Colonic mucosa (tissue), 4 donors: Measurements from ENCODE around the gene MFSD2A. TPM values are rescaled to one million over a fixed set of nuclear protein-coding genes. Genes with fewer than 3 reads are reported as not detected.

Source experiments
- DNase-seq: peaks from one replicate; pipeline ENCODE4 v3.0.0-alpha.2; 2020
- H3K27ac ChIP-seq: fragments of 200-600 bp; one replicate; pipeline ENCODE4 v1.8.0; 2021
- H3K27me3 ChIP-seq: fragments of 200-600 bp; one replicate; pipeline ENCODE4 v1.8.0; 2021
- H3K36me3 ChIP-seq: fragments of 200-600 bp; one replicate; pipeline ENCODE4 v1.8.0; 2021
- H3K4me1 ChIP-seq: fragments of 200-600 bp; one replicate; pipeline ENCODE4 v1.8.0; 2021; ENCODE audit warnings: mild to moderate bottlenecking
- H3K4me3 ChIP-seq: fragments of 200-600 bp; one replicate; pipeline ENCODE4 v1.8.0; 2021
- H3K9ac ChIP-seq, 2 donors: one replicate each; pipeline ENCODE4 v1.7.0; 2013; ENCODE audit warnings: control low read depth in 2 of 2, low read depth in 2 of 2, low read length in 2 of 2
- H3K9me3 ChIP-seq: fragments of 200-600 bp; one replicate; pipeline ENCODE4 v1.8.0; 2021
- intact Hi-C: fragments of 100-400 bp; cut with DNase I; formaldehyde crosslinking; loops from one replicate; pipeline ENCODE4 v1.14.1; 2022
- total RNA-seq, 2 donors: library from RNA; stranded (reverse); fragmentation: NEBNext Ultra II Directional in 1 of 2; extraction: Animal tissue kit (Norgen Biotek cat#: 25700) in 1 of 2; gene quantifications; one replicate each; pipeline ENCODE4 v1.2.1, GENCODE V29; 2021
- TF ChIP-seq, protein P1 (sequence below): fragments of 200-600 bp; IDR thresholded peaks from one replicate; pipeline ENCODE4 v1.8.0; 2022; ENCODE audit warnings: antibody characterized with exemption, mild to moderate bottlenecking
- donor health status: healthy.
- donor health status: DM: no; HTN: no; CAD: no.
- donor health status: DM: no; HTN: no; CAD: no.

The MFSD2A gene
- total RNA-seq, 2 donors from 2014 or later = 15.6 to 27.2 TPM

DNA sequence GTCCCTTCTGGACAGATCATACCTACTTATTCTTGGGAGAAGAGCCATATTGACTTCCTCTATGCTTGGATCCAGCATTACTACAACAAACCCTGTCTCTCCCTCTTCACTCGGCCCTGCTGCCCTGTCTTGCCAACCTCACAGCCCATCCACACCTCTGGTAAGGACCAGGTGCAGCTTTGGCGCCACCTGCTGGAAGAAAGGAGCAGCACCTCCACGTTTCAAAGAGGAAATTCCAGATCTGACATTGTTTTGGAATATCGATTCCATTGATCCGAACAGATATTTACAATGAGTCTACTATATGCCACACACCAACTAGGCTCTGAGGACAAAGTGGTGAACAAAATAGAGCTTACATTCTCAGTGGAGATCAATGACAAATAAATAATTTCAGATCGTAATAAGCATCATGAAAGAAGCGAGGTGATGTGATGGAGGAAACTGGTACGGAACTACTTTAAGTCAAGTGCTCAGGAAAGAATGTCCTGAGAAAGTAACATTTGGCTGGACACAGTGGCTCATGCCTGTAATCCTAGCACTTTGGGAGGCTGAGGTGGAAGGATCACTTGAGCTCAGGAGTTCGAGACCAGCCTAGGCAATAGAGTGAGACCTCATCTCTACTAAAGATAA is 18.7 kb downstream of the MFSD2A start:
- TF ChIP-seq, protein P1, sequence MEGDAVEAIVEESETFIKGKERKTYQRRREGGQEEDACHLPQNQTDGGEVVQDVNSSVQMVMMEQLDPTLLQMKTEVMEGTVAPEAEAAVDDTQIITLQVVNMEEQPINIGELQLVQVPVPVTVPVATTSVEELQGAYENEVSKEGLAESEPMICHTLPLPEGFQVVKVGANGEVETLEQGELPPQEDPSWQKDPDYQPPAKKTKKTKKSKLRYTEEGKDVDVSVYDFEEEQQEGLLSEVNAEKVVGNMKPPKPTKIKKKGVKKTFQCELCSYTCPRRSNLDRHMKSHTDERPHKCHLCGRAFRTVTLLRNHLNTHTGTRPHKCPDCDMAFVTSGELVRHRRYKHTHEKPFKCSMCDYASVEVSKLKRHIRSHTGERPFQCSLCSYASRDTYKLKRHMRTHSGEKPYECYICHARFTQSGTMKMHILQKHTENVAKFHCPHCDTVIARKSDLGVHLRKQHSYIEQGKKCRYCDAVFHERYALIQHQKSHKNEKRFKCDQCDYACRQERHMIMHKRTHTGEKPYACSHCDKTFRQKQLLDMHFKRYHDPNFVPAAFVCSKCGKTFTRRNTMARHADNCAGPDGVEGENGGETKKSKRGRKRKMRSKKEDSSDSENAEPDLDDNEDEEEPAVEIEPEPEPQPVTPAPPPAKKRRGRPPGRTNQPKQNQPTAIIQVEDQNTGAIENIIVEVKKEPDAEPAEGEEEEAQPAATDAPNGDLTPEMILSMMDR = peak; percentile 99
- peak; percentile 86 for DNase-seq
- Histone ChIP-seq H3K4me3 (no peak overlapping the region), H3K4me1 (no peaks in the 10 kb centered on the region), H3K27me3 (no peaks in the 10 kb centered on the region), H3K36me3 (no peaks in the 10 kb centered on the region), H3K9ac (no peak overlapping the region), H3K27ac (no peak overlapping the region), H3K9me3 (no peaks in the 10 kb centered on the region)
- intact Hi-C loops = loop anchor here (2.0 to 5.0 kb wide), 3 partner anchors 55 to 157 kb away; no protein-coding TSS in a partner anchor

DNA sequence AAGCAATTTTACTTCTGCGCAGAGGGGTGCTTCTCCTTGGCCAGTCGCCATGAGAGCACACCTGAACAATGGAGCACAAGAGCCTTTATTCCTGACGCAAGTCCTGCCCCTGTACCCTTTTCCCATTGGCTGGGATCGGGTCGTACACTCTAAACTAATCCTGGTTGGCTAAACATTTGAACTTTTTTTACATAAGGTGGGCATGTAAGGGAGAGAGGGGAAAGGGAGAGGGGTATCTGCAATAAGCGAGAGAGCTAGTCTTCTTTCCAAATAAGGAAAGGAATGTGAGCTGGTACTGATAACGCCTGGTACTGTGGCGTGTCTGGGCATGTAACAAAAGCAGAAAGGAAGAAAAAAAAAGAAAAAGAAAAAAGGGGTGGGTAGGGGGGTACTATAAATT is 21.8 kb downstream of the MFSD2A start:
- H3K4me3 ChIP-seq = no peak overlapping the region
- H3K27ac ChIP-seq = no peak overlapping the region
- intact Hi-C loops = no loop called here
- H3K4me1 ChIP-seq = no peaks in the 10 kb centered on the region
- no peak for DNase-seq
- TF ChIP-seq, protein P1 = no peak
- no peaks in the 10 kb centered on the region for H3K27me3 ChIP-seq
- H3K9me3 ChIP-seq = no peaks in the 10 kb centered on the region
- H3K9ac ChIP-seq = no peak overlapping the region
- H3K36me3 ChIP-seq = no peaks in the 10 kb centered on the region

DNA sequence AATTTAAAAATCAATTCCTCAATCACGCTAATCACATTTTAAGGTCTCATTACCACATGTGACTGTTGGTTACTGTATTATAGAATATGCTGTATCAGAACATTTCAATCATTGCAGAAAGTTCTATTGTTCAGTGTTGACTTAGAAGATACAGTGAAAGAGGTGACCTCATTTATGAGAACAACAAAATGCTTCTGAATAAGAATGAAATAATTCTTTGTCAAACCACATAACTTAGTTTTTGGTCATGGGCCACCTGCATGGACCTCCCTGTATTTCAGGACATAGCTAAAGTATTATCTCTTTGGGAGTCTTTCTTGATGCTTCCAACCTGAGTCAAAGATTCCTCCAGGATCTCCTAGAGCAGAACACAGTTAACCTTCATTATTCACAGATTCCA is 22.3 kb downstream of the MFSD2A start:
- no peak overlapping the region for H3K27ac ChIP-seq

DNA sequence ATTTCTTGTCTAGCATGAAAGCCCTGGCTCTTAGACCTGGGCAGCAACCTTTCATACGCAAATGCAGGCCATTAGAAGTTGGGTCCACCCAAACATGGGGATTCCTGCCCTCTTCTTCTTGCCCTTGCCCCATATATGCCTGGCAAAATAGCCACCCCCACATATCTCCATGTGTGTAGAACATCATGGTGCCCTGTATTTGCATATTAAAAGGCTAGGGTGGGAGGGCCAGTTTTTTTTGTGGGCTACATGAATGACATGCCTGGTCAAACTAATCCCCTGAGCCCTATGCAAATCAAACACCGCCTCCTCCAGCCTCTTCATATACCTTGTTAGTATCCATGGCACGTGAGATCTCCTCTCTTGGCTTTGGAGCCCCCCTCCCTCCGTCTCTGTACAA is 24.7 kb downstream of the MFSD2A start:
- Histone ChIP-seq H3K9me3 (no peaks in the 10 kb centered on the region), H3K4me3 (no peak overlapping the region), H3K27me3 (no peaks in the 10 kb centered on the region), H3K27ac (peak overlapping the region; percentile 84), H3K9ac (no peak overlapping the region), H3K36me3 (no peaks in the 10 kb centered on the region), H3K4me1 (no peaks in the 10 kb centered on the region)
- intact Hi-C loops = no loop called here
- no peak for DNase-seq
- TF ChIP-seq, protein P1 = no peak

More for the DNA sequence above, 22.3 kb downstream of the MFSD2A start:
- Histone ChIP-seq H3K4me3 (no peak overlapping the region), H3K27me3 (no peaks in the 10 kb centered on the region), H3K9me3 (no peaks in the 10 kb centered on the region), H3K4me1 (no peaks in the 10 kb centered on the region), H3K36me3 (no peaks in the 10 kb centered on the region), H3K9ac (no peak overlapping the region)
- TF ChIP-seq, protein P1 = no peak
- DNase-seq = no peak
- intact Hi-C loops = no loop called here

DNA sequence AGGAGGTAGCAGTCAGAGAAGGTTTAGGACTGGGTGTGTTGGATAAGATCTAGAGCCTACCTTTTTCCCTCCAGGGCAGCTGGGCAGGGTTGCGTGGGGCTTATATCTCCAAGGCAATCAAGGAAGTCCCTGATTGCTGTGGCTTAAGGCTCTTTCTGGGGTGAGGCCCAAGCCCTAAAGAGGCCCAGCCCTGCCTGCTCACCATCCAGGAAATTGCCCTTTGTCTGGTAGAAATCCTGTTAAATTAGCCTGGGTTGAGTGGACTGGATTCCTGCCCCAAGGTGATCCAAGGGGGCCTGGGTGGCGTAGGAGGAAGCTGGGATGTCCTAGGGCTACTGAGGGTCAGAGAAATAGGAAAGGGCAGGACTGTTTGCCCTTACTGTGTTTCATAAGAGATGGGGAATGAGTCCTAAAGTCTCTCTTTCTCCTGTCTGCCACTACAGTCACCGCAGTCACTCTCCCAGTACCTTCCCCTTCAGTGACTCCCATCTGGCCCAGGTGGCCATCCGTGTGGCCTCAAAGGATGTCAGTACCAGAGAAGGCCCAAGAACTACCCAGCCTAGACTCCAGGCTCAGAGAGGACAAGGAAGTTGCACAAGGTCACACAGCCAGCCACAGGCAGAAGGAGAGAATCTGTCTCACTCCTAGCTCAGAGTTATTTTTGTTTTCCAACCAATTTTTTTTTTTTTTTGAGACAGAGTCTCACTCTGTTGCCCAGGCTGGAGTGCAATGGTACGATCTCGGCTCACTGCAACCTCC is 25.8 kb downstream of the MFSD2A start:
- H3K4me3 ChIP-seq = no peak overlapping the region
- no peaks in the 10 kb centered on the region for H3K27me3 ChIP-seq
- no peaks in the 10 kb centered on the region for H3K9me3 ChIP-seq
- H3K9ac ChIP-seq = peak overlapping the region in 1 of 2 donors; percentile 48
- DNase-seq = peak; percentile 86
- no peaks in the 10 kb centered on the region for H3K4me1 ChIP-seq
- TF ChIP-seq, protein P1 = no peak
- H3K36me3 ChIP-seq = no peaks in the 10 kb centered on the region
- peak overlapping the region; percentile 84 for H3K27ac ChIP-seq
- intact Hi-C loops = no loop called here
